OCI-LY1 (cell line): ENCODE measurements around the gene RPS6KA2.
"Not testable (repeated sequence)": the region's sequence is repeated elsewhere in the genome, so short reads cannot be mapped to it uniquely, and the experiment has no call there.

Experiments
- H2AFZ ChIP-seq: fragments of 200-600 bp; sonication (generic), shearing (Covaris generic); 2 replicates; pipeline ENCODE4 v1.6.0; 2014; ENCODE audit warnings: antibody characterized with exemption, mild to moderate bottlenecking, low read length
- H3F3A ChIP-seq: fragments of 200-600 bp; sonication (generic), shearing (Covaris generic); 2 replicates; pipeline ENCODE4 v1.6.0; 2014; ENCODE audit warnings: mild to moderate bottlenecking, antibody characterized with exemption, low read length, moderate library complexity; ENCODE audit not compliant: insufficient read depth
- H3K27ac ChIP-seq: fragments of 200-600 bp; sonication (generic); 2 replicates; pipeline ENCODE4 v1.5.1; 2014; ENCODE audit warnings: low read length, mixed run types, mild to moderate bottlenecking, low read depth; ENCODE audit not compliant: poor library complexity, severe bottlenecking
- H3K27me3 ChIP-seq: fragments of 200-600 bp; sonication (generic); 2 replicates; pipeline ENCODE4 v1.6.0; 2014; ENCODE audit warnings: antibody characterized with exemption, mild to moderate bottlenecking, low read length, moderate library complexity; ENCODE audit not compliant: insufficient read depth
- H3K36me3 ChIP-seq: fragments of 200-600 bp; sonication (generic); 2 replicates; pipeline ENCODE4 v1.6.1; 2014; ENCODE audit warnings: mild to moderate bottlenecking, antibody characterized with exemption, low read length, moderate library complexity, mixed read lengths; ENCODE audit not compliant: insufficient read depth
- H3K4me1 ChIP-seq: fragments of 200-600 bp; sonication (generic); 2 replicates; pipeline ENCODE4 v1.5.1; 2014; ENCODE audit warnings: mild to moderate bottlenecking, low read length, moderate library complexity; ENCODE audit not compliant: insufficient read depth, severe bottlenecking
- H3K4me2 ChIP-seq: fragments of 200-600 bp; sonication (generic), shearing (Covaris generic); 2 replicates; pipeline ENCODE4 v1.6.1; 2014; ENCODE audit warnings: low read length
- H3K4me3 ChIP-seq: fragments of 200-600 bp; sonication (generic); 2 replicates; pipeline ENCODE4 v1.5.1; 2014; ENCODE audit warnings: low read length, low read depth, mild to moderate bottlenecking, mixed read lengths; ENCODE audit not compliant: poor library complexity, severe bottlenecking
- H3K79me2 ChIP-seq: fragments of 200-600 bp; shearing (Covaris generic); 2 replicates; pipeline ENCODE4 v1.6.1; 2016; ENCODE audit warnings: mixed run types, low read length, mixed read lengths; ENCODE audit not compliant: insufficient read depth
- H3K9ac ChIP-seq: fragments of 200-600 bp; sonication (generic), shearing (Covaris generic); 2 replicates; pipeline ENCODE4 v1.6.1; 2014; ENCODE audit warnings: mild to moderate bottlenecking, low read length, mixed read lengths
- H3K9me2 ChIP-seq: fragments of 200-600 bp; sonication (generic), shearing (Covaris generic); 2 replicates; pipeline ENCODE4 v1.6.1; 2014; ENCODE audit warnings: low read depth, mild to moderate bottlenecking, low read length, mixed read lengths
- H3K9me3 ChIP-seq: fragments of 200-600 bp; shearing (Covaris generic); 2 replicates; pipeline ENCODE4 v1.6.1; 2014; ENCODE audit warnings: low read length, mixed read lengths
- H4K20me1 ChIP-seq: fragments of 200-600 bp; sonication (generic), shearing (Covaris generic); 2 replicates; pipeline ENCODE4 v1.6.0; 2016; ENCODE audit warnings: mild to moderate bottlenecking, low read length; ENCODE audit not compliant: insufficient read depth
- EZH2 ChIP-seq: fragments of 200-600 bp; sonication (generic), shearing (Covaris generic); IDR thresholded peaks from 2 replicates; pipeline ENCODE4 v1.8.0; 2017; ENCODE audit warnings: borderline replicate concordance, mixed run types, mild to moderate bottlenecking, antibody characterized with exemption, low read length, moderate library complexity, mixed read lengths
- TF ChIP-seq, protein P1 (sequence below): fragments of 200-600 bp; sonication (generic), shearing (Covaris generic); IDR thresholded peaks from 2 replicates; pipeline ENCODE4 v1.5.1; 2017; ENCODE audit warnings: mild to moderate bottlenecking, antibody characterized with exemption, low read length, moderate library complexity, mixed read lengths

The RPS6KA2 gene

DNA sequence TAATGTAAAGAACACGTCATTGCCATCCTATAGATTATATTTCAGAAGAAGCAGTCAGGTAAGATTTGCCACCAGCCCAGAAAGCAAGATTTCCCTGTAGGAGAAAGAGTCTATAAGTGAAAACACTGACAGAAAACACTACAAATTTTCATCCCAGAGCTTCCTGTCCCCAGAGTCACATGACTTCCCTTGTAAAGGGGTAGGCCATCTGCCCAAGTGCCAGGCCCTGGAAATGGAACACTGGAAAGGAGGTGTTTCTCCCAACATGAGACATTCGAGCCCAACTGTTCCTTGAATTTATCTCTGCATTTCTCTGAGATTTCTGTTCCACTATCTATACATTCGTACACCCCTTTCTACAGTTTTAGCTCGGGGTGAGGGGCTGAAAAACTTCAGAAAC lies 87.5 kb downstream of the RPS6KA2 start:
- H3K9me3 ChIP-seq = no peaks in the 10 kb centered on the region
- H4K20me1 ChIP-seq = no peaks in the 10 kb centered on the region
- TF ChIP-seq EZH2 = no peak
- TF ChIP-seq, protein P1, sequence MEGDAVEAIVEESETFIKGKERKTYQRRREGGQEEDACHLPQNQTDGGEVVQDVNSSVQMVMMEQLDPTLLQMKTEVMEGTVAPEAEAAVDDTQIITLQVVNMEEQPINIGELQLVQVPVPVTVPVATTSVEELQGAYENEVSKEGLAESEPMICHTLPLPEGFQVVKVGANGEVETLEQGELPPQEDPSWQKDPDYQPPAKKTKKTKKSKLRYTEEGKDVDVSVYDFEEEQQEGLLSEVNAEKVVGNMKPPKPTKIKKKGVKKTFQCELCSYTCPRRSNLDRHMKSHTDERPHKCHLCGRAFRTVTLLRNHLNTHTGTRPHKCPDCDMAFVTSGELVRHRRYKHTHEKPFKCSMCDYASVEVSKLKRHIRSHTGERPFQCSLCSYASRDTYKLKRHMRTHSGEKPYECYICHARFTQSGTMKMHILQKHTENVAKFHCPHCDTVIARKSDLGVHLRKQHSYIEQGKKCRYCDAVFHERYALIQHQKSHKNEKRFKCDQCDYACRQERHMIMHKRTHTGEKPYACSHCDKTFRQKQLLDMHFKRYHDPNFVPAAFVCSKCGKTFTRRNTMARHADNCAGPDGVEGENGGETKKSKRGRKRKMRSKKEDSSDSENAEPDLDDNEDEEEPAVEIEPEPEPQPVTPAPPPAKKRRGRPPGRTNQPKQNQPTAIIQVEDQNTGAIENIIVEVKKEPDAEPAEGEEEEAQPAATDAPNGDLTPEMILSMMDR = no peak
- peaks cover 16% of the 10 kb centered on the region for H3K4me1 ChIP-seq
- H3K4me2 ChIP-seq = no peak overlapping the region
- H3K27ac ChIP-seq = no peak overlapping the region
- no peaks in the 10 kb centered on the region for H3F3A ChIP-seq
- H3K9ac ChIP-seq = no peak overlapping the region
- H3K36me3 ChIP-seq = no peaks in the 10 kb centered on the region
- H3K9me2 ChIP-seq = no peaks in the 10 kb centered on the region
- H3K4me3 ChIP-seq = no peak overlapping the region
- H2AFZ ChIP-seq = no peak overlapping the region
- peaks cover under 1% of the 10 kb centered on the region; the same call in 1 of the 2 replicates for H3K27me3 ChIP-seq
- H3K79me2 ChIP-seq = no peaks in the 10 kb centered on the region

DNA sequence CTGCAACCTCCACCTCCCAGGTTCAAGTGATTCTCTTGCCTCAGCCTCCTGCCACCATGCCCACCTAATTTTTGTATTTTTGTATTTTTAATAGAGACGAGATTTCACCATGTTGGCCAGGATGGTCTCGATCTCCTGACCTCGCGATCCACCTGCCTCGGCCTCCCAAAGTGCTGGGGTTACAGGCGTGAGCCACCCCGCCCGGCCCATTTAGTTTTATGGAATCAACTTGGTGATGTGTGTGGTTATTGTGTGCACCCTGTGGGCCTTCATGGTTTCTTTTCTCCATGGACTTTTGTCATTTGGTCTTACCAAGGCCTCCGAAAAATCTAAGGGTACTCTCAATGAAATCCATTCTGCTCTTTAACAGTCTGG lies 88.1 kb downstream of the RPS6KA2 start:
- not testable (repeated sequence) for H3K27ac ChIP-seq, H3K79me2 ChIP-seq, H3K4me2 ChIP-seq, H3K9ac ChIP-seq, H4K20me1 ChIP-seq, H3K4me3 ChIP-seq, H3F3A ChIP-seq, H3K9me2 ChIP-seq, H2AFZ ChIP-seq, H3K27me3 ChIP-seq, H3K9me3 ChIP-seq, H3K36me3 ChIP-seq
- H3K4me1 ChIP-seq = peaks cover 16% of the 10 kb centered on the region

DNA sequence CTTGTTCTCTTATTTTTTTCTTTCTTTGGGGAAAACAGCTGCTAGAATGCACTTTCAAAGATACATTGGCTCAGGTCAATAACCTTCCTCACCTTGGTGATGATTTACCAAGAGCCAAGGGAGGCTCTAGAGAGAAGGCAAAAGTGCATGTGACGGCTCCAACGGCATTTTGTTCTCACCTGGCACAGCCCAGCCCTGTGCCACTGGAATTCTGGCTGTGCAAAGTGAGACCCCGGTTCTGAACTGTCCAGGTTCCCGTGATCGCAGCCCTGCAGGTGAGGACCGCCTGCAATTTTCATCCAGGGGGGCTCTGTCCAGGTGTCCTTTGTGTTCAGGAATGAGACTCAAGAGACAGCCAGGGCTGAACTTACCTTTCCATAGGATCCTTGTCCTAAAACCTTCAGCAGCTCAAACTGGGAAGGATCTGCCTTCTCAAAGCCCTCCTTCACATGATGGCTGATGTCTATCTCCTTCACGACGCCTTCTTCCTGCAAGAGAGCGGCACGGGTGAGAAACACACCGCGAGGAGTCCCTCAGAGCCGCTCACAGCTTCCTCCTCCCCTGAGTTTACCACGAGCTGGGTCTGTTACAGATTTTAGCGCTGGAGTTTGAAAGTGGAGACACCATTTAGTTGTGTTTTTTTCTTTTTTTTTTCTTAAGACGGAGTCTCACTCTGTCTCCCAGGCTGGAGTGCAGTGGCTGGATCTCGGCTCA lies 88.6 kb downstream of the RPS6KA2 start:
- Histone ChIP-seq H3K79me2 (no peaks in the 10 kb centered on the region), H3K4me3 (no peak overlapping the region), H3K9me2 (no peaks in the 10 kb centered on the region), H3K9ac (no peak overlapping the region), H3K36me3 (no peaks in the 10 kb centered on the region), H2AFZ (no peak overlapping the region), H3K4me2 (no peak overlapping the region), H3K27ac (no peak overlapping the region), H3K4me1 (peaks cover 16% of the 10 kb centered on the region), H3F3A (no peaks in the 10 kb centered on the region), H3K9me3 (no peaks in the 10 kb centered on the region), H3K27me3 (no peaks in the 10 kb centered on the region; the same call in 1 of the 2 replicates), H4K20me1 (no peaks in the 10 kb centered on the region)
- TF ChIP-seq EZH2 = no peak
- TF ChIP-seq, protein P1 = no peak
